Limb (tissue), 2 donors: ENCODE measurements around the gene ORAI2.
"Not testable (repeated sequence)": the region's sequence is repeated elsewhere in the genome, so short reads cannot be mapped to it uniquely, and the experiment has no call there.

Source experiments
- DNase-seq, 2 donors: peaks; one replicate each; pipeline ENCODE4 v3.0.0-alpha.2; 2016; ENCODE audit errors: extremely low spot score in 2 of 2

ORAI2 gene

DNA sequence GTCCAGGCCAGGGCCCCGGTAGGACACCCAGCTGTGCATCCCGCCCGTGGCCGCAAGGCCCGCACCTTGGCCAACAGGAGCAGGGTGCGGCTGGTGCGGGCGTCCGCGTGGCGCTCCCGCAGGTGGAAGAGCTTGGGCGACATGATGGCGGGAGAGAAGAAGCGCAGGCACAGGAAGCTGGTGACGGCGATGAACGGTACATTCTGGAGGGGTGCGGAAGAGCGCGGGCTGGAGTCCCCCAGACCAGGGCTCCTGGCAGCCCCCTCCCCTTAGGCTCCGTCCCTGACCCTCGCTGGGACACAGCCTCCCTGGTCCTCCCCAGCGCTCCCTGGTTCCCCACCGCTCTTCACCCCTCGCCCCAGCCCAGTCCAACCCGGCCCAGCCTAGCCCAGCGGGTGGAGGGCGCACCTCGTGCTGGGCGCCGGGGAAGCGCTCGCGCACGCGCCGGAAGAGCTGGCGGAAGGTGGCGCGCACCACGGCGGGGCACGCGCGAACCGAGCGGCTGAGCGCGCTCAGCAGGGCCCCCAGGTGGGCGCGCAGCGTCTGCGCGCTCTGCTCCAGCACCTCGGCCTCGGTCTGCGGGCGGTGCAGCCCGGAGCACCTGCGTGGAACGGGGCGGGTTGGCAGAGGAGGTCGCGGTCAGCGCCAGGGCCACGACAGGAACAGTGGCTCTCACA lies 61.2 kb downstream of the ORAI2 start:
- not testable (repeated sequence) for DNase-seq

DNA sequence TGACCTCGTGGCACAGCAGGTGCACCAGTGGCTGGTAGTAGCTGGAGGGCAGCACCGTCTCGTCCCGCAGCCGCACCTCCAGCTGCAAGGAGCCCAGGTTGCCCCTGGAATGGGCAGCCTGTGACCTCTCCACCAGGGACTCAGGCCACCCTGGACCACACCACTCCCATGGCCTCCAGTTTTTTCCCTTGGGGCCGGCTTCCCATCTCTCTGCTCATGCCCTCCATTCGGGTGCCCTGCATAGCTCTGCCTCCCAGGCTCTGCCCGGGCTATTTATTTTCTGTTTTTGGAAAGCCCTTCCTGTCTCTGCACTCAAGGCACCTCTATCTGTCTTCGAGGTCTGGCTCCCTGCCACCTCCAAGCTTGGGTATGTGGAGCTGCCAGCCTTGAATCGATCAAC lies 63.5 kb downstream of the ORAI2 start:
- not testable (repeated sequence) for DNase-seq

DNA sequence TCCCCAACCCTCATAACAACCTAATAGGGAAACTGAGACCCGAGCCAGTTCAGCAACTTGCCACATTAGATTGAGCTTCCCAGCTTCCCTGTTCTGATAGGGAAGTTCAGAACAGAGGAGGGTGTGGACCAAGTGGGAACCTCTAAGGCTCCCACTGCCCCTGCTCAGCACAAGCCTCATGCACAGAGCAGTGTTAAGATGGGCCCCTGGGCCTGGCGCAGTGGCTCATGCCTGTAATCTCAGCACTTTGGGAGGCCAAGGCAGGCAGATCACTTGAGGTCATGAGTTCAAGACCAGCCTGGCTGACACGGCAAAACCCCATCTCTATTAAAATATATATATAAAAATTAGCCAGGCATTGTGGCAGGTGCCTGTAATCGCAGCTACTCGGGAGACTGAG lies 63.9 kb downstream of the ORAI2 start:
- DNase-seq, result not testable (repeated sequence)

DNA sequence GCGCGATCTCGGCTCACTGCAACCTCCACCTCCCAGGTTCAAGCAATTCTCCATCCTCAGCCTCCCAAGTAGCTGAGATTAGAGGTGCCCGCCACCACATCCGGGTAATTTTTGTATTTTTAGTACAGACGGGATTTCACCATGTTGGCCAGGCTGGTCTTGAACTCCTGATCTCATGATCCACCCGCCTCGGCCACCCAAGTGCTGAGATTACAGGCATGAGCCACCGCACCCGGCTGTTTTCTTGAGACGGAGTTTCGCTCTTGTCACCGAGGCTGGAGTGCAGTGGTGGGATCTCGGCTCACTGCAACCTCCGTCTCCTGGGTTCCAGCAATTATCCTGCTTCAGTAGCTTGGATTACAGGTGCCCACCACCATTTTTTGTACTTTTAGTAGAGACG lies 64.9 kb downstream of the ORAI2 start:
- DNase-seq, result not testable (repeated sequence)

DNA sequence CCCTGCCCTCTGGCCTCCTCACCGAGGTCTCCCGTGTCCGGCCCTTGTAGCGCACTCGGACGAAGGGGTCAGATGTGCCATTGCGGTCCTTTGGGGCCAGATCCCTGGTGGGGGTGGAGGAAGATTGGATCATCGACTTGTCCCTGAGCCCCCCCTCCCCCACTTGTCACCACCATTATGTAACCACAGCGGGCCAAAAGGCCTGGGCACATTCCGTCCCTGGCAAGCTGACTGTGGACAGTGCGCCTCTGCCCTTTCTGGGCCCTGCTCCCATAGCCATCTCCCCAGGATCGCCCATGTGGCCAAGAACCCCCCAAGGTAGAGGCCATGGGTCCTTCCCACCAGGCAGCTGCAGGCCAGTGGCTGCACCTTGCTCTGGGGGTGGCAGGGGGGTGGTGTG lies 69.8 kb downstream of the ORAI2 start:
- DNase-seq, result not testable (repeated sequence)

DNA sequence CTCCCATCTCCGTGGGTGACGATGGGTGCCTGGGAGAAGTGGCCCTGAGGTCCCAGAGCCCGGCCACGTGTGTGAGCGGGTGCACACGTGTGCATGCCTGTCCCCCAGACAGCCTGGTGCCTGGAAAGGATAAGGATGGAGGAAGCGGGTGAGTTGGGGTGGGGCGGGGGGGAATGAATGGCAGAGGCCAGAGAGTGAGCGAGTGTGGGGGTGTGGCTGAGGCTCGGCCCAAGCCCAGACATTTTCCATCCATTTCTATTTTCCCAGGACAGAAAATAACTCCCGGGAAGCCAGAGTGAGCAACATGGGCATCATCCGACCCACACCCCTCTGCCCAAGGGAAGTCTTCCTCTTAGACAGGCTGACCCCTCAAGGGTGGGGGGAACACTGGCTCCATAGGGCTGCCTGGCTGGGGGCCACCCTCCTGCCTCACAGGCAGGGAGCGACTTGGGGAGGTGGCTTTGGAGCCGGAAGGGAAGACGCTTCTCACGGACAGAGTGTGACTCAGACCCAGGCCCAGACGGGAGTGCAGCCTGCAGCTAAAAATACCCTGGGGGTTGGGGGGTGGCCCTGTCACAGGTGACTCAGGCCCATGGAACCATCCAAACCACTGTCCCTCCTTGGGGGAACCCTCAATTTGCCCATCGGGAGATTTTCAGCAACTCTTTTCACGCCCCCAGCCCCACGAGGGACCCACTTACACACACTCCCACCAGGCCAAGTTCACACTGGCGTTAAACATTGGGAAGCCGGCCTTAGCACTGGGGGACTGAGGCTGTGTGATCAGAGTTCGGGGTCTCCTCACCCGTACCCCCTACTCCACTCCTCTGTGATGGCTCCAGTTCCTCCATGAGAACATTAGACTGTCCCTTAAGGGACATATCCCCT lies 72.2 kb downstream of the ORAI2 start:
- not testable (repeated sequence) for DNase-seq
